NCI-H187 treated with DMSO at 0.1 percent for 48 hours (cell line): ENCODE results near the gene PRODH2.

Experiments used
- DNase-seq: peaks from one replicate; lab custom pipeline; 2025; lab: John Stamatoyannopoulos, UW

PRODH2 gene

GRCh38 chr19:35812220-35813042 lies at the start of gene PRODH2:
Gene PRODH2 (minus strand): TSS chr19:35812845. CDS start chr19:35812805, 40 bp downstream.
- no peak for DNase-seq

- DNase-seq, result no peak
Measured at GRCh38 chr19:35861640-35862160, 49.1 kb upstream of the PRODH2 start.

- DNase-seq, result no peak
Measured at GRCh38 chr19:35860818-35861639, 48.4 kb upstream of the PRODH2 start.

- no peak for DNase-seq
Measured at GRCh38 chr19:35860436-35860817, 47.8 kb upstream of the PRODH2 start.

- DNase-seq, result no peak
Measured at GRCh38 chr19:35859414-35859813, 46.8 kb upstream of the PRODH2 start.

- no peak for DNase-seq
Measured at GRCh38 chr19:35858311-35858710, 45.7 kb upstream of the PRODH2 start.

GRCh38 chr19:35856546-35857149 lies 44.0 kb upstream of the PRODH2 start, which contains the start of gene KIRREL2:
Gene KIRREL2 (plus strand): TSS chr19:35856911. CDS start chr19:35857120, 209 bp downstream.
- no peak for DNase-seq

GRCh38 chr19:35853038-35853756 lies 40.6 kb upstream of the PRODH2 start:
- DNase-seq, result no peak

GRCh38 chr19:35852029-35852780 lies 39.6 kb upstream of the PRODH2 start, which contains the start of gene NPHS1:
Gene NPHS1 (minus strand): TSS chr19:35852504. CDS start chr19:35851837, 667 bp downstream.
- no peak for DNase-seq

GRCh38 chr19:35851213-35852028 lies 38.8 kb upstream of the PRODH2 start:
- no peak for DNase-seq

- no peak for DNase-seq
Measured at GRCh38 chr19:35848919-35849505, 36.4 kb upstream of the PRODH2 start.

- no peak for DNase-seq
Measured at GRCh38 chr19:35848486-35848885, 35.8 kb upstream of the PRODH2 start.

- no peak for DNase-seq
Measured at GRCh38 chr19:35847911-35848310, 35.3 kb upstream of the PRODH2 start.

GRCh38 chr19:35846038-35846668 lies 33.5 kb upstream of the PRODH2 start:
- no peak for DNase-seq

GRCh38 chr19:35845215-35846037 lies 32.8 kb upstream of the PRODH2 start:
- DNase-seq, result no peak

- DNase-seq, result no peak
Measured at GRCh38 chr19:35844482-35845214, 32.0 kb upstream of the PRODH2 start.
